Gastroesophageal sphincter (tissue), 4 donors: ENCODE data around the gene LDLRAP1. TPM values are rescaled to one million over a fixed set of nuclear protein-coding genes. Genes with fewer than 3 reads are reported as not detected.

Experiments
- ATAC-seq: fragments of 150-250 bp; one replicate; pipeline ENCODE4 v1.9.1; 2016; ENCODE audit warnings: mild to moderate bottlenecking, moderate library complexity
- H3K27ac ChIP-seq, 4 donors: fragments of 200-600 bp; sonication (generic) in 3 of 4; 1 replicate in 3 of 4; 2 replicates in 1 of 4; pipeline ENCODE4 v1.5.1; 2016 to 2019
- H3K27me3 ChIP-seq: fragments of 200-600 bp; sonication (generic); one replicate; pipeline ENCODE4 v1.5.1; 2019
- H3K36me3 ChIP-seq, 2 donors: fragments of 200-600 bp; sonication (generic); one replicate each; pipeline ENCODE4 v1.5.1; 2019; ENCODE audit warnings: control low read depth in 1 of 2
- H3K4me1 ChIP-seq, 3 donors: fragments of 200-600 bp; sonication (generic); 1 replicate in 2 of 3; 2 replicates in 1 of 3; pipeline ENCODE4 v1.5.1; 2016 to 2019; ENCODE audit warnings: control low read depth in 2 of 3
- H3K4me3 ChIP-seq, 2 donors: fragments of 200-600 bp; sonication (generic); one replicate each; pipeline ENCODE4 v1.5.1; 2019; ENCODE audit warnings: mild to moderate bottlenecking in 1 of 2, moderate library complexity in 1 of 2
- H3K9me3 ChIP-seq, 3 donors: fragments of 200-600 bp; sonication (generic); one replicate each; pipeline ENCODE4 v1.5.1; 2017 to 2019; ENCODE audit warnings: control low read depth in 2 of 3
- EP300 ChIP-seq: sonication (generic); formaldehyde crosslinking; IDR thresholded peaks from one replicate; pipeline ENCODE4 v1.6.1; 2017; ENCODE audit warnings: antibody characterized with exemption, mild to moderate bottlenecking
- POLR2A ChIP-seq, 2 donors: fragments of 450-650 bp; IDR thresholded peaks; one replicate each; pipeline ENCODE4 v1.6.1; 2017; ENCODE audit warnings: antibody characterized with exemption in 2 of 2, mild to moderate bottlenecking in 2 of 2, moderate library complexity in 1 of 2
- POLR2AphosphoS5 ChIP-seq: sonication (generic); formaldehyde crosslinking; IDR thresholded peaks from one replicate; pipeline ENCODE4 v1.6.1; 2017; ENCODE audit warnings: antibody characterized with exemption
- WGBS, 2 donors: methylation state at CpG; one replicate each; pipeline ENCODE4 v1.1.5; 2018; ENCODE audit warnings: low coverage in 1 of 2; 5-methylcytosine and 5-hydroxymethylcytosine counted together
- total RNA-seq, 4 donors: library from RNA; depleted of rRNA; stranded (reverse); fragments of >200 nt; gene quantifications; one replicate each; pipeline ENCODE4 v1.1.0, GENCODE V29; 2016
- TF ChIP-seq, protein P1 (sequence below), 4 experiments: fragments of 200-600 bp in 2 of 4; fragments of 450-650 bp in 2 of 4; sonication (generic) in 1 of 4; IDR thresholded peaks; one replicate each; pipeline ENCODE4 v1.5.1; 2017 to 2019; ENCODE audit warnings: antibody characterized with exemption in 4 of 4, mild to moderate bottlenecking in 2 of 4, moderate library complexity in 2 of 4

LDLRAP1 gene
- total RNA-seq, 4 donors from 2014 or later = 13.6 to 21.3 (median 17.2) TPM

DNA sequence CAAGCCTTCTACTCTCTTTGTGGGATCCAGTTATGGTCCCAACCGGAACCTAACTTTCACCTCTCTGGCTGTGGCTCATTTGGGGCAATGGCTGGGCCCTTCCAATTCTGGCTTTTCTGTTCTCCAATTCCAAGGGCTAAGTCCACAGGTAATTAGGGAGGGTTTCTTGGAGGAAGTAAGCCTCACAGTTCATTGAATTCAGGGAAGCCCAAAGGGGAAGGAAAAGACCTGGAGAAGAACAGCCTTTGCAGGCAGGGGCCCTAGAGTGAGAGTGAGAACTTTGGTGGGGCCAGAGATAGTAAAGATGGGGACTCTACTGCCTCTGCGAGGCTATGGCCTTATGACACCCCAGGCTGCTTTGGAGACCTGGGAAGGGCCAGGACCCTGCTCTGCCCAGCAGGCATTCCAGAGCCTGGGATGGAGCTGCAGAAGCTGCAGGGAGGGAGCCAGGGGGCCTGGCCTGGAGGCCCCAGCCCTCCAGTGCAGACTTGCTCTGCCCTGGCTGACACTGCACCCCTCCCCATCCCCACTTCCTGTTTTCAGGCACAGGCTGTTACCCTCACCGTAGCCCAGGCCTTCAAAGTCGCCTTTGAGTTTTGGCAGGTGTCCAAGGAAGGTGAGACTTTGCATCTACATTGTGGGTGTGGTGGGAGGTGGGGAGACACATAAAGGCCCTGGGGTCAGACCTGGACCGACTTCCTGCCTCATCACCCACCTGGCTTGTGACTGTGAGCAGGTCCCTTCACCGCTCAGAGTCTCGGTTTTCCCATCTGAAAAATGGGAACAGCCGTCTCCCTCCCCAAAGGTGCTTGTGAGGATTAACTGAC, 18.9 kb downstream of the LDLRAP1 start:
- Histone ChIP-seq H3K36me3 (peaks cover 0 to 67% of the 10 kb centered on the region in 2 donors), H3K4me3 (no peak overlapping the region), H3K27me3 (no peaks in the 10 kb centered on the region), H3K27ac (peak overlapping the region in 3 of 4 donors; percentile 47 to 92 (median 50)), H3K9me3 (no peaks in the 10 kb centered on the region), H3K4me1 (peaks cover 0 to 80% (median 23%) of the 10 kb centered on the region in 3 donors)
- 57% methylated on average over 1 of the region's 8 CpGs; no CpG with 5 or more reads in 1 of the 2 donors for WGBS, 2 donors
- no peak for TF ChIP-seq POLR2AphosphoS5
- TF ChIP-seq, protein P1, sequence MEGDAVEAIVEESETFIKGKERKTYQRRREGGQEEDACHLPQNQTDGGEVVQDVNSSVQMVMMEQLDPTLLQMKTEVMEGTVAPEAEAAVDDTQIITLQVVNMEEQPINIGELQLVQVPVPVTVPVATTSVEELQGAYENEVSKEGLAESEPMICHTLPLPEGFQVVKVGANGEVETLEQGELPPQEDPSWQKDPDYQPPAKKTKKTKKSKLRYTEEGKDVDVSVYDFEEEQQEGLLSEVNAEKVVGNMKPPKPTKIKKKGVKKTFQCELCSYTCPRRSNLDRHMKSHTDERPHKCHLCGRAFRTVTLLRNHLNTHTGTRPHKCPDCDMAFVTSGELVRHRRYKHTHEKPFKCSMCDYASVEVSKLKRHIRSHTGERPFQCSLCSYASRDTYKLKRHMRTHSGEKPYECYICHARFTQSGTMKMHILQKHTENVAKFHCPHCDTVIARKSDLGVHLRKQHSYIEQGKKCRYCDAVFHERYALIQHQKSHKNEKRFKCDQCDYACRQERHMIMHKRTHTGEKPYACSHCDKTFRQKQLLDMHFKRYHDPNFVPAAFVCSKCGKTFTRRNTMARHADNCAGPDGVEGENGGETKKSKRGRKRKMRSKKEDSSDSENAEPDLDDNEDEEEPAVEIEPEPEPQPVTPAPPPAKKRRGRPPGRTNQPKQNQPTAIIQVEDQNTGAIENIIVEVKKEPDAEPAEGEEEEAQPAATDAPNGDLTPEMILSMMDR (IDR thresholded peaks at IDR 0.05) = no peak
- no peak for TF ChIP-seq POLR2A (IDR thresholded peaks at IDR 0.05)
- no peak for TF ChIP-seq EP300
- no peak for ATAC-seq

DNA sequence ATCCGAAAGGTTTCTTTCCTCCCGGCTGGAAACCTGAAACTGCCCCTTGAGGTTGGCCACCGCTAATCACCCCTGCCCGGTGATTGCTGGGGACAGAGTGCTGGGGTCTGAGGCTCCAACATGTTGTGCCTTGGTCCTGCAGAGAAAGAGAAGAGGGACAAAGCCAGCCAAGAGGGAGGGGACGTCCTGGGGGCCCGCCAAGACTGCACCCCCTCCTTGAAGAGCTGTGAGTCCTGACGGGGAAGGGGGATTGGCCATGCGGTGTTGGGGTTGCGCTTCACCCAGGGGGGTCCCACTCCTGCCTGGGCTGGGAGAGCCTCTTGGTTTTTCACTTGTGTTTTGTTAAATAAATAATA, 19.5 kb downstream of the LDLRAP1 start:
- ATAC-seq = no peak
- no peak overlapping the region for H3K4me3 ChIP-seq
- no peaks in the 10 kb centered on the region for H3K9me3 ChIP-seq
- peak overlapping the region in 3 of 4 donors; percentile 0 to 92 (median 50) for H3K27ac ChIP-seq
- 60 to 87% methylated on average over 3 of the region's 9 CpGs for WGBS, 2 donors
- no peaks in the 10 kb centered on the region for H3K27me3 ChIP-seq
- H3K4me1 ChIP-seq = peaks cover 0 to 86% (median 29%) of the 10 kb centered on the region in 3 donors
- H3K36me3 ChIP-seq = peaks cover 0 to 62% of the 10 kb centered on the region in 2 donors
- TF ChIP-seq EP300 = no peak
- TF ChIP-seq, protein P1 (IDR thresholded peaks at IDR 0.05) = no peak
- TF ChIP-seq POLR2AphosphoS5 = no peak

DNA sequence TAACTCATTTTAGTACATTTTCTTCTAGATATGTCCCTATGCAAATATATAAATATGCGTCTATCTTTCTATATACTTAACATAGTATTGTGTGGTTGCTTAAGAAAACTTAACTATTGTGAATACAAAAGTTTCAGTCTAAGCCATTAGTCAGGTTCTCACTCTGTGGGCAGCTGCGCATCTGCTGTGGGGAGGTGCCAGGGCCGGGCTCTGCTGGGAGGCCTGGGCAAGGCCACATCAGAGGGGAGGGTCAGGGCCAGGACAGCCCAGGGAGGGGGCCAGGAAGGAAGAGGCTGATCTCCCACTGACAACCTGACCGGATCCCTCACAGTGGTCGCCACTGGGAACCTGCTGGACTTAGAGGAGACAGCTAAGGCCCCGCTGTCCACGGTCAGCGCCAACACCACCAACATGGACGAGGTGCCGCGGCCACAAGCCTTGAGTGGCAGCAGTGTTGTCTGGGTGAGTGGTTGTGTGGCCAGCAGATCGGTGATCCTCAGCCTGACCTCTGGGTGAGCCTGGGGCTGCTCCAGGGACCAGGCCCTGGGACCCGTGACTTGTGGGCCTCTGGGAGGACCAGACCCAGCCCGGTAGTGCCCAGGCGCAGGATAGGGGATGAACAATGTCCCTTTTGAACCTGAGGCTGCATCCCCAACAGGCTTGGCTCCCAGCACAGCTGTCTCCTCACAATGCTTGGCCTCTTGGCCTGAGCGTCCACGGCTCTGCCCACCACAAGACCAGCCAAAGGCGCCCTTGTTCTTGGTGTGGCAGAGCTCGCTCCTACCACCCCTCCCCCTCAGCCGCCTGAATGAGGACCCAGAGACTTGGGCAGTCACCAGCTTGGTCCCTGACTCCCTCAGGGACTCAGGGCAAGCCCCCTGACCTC, 20.2 kb downstream of the LDLRAP1 start:
- no peak for ATAC-seq
- peaks cover 0 to 92% (median 34%) of the 10 kb centered on the region in 3 donors for H3K4me1 ChIP-seq

DNA sequence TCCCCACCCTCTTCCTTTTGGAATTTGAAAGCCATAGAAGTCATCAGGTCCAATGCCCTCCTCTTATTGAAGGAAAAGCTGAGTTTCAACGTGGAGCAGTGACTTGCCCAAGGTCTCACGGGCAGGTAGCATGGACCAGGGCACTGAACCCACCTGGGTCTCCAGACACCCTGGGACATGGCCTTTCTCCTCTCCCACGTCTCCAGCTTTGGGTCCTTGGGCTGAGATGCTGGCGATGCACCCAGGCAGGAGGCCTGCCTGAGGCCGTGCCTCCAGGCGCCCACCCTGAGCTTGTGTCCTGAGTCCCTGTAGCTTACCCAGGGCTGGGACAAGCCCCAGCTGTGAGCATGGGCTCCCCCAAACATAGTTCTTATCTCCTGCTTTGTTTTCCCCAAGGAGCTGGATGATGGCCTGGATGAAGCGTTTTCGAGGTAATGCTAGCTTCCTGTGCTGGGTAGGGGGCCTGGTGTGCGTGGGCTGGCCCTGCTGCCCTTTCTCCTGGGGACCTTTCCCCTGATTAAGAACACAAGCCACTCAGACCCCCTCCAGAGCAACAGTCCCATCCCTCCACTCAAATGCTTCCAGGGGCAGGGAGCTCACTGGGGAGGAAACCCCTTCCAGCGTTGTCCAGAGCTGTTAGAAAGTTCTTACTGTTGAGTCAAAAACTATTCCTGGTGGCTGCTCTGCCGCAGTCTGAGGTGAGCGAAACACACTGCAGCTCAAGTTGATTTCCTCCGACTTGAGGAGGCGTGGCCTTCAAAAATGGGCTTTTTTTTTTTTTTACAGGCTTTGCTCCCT, 21.6 kb downstream of the LDLRAP1 start:
- ATAC-seq = no peak
- no peak for TF ChIP-seq POLR2A (IDR thresholded peaks at IDR 0.05)
- no peak for TF ChIP-seq EP300
- TF ChIP-seq POLR2AphosphoS5 = no peak
- TF ChIP-seq, protein P1 (IDR thresholded peaks at IDR 0.05) = no peak
- 17 to 25% methylated on average over 4 to 5 of the region's 14 CpGs for WGBS, 2 donors
- no peaks in the 10 kb centered on the region for H3K9me3 ChIP-seq
- peaks cover 0 to 41% of the 10 kb centered on the region in 2 donors for H3K36me3 ChIP-seq
- peak overlapping the region; percentile 25 to 92 (median 76) for H3K27ac ChIP-seq
- peaks cover 0 to 95% (median 41%) of the 10 kb centered on the region in 3 donors for H3K4me1 ChIP-seq
- no peak overlapping the region for H3K4me3 ChIP-seq
- H3K27me3 ChIP-seq = no peaks in the 10 kb centered on the region

More for the DNA sequence above, 20.2 kb downstream of the LDLRAP1 start:
- peaks cover 0 to 55% of the 10 kb centered on the region in 2 donors for H3K36me3 ChIP-seq
- no peaks in the 10 kb centered on the region for H3K27me3 ChIP-seq
- TF ChIP-seq POLR2AphosphoS5 (no peak), POLR2A (IDR thresholded peaks at IDR 0.05) (no peak), EP300 (no peak)
- TF ChIP-seq, protein P1 (IDR thresholded peaks at IDR 0.05) = no peak
- H3K27ac ChIP-seq = peak overlapping the region in 3 of 4 donors; percentile 66 to 92 (median 87)
- no peaks in the 10 kb centered on the region for H3K9me3 ChIP-seq
- no peak overlapping the region for H3K4me3 ChIP-seq
- WGBS, 2 donors = 57 to 82% methylated on average over 1 to 5 of the region's 20 CpGs
